Stimulated activated CD4-positive, alpha-beta T cell treated with anti-CD3 and anti-CD28 coated beads, Interleukin-4, amount 100 ng/mL, for 1 hour (primary cell): ENCODE measurements around the gene COL27A1.

Source experiments
- DNase-seq: peaks from one replicate; pipeline ENCODE4 v3.0.0-alpha.2; 2020

COL27A1 gene

DNA sequence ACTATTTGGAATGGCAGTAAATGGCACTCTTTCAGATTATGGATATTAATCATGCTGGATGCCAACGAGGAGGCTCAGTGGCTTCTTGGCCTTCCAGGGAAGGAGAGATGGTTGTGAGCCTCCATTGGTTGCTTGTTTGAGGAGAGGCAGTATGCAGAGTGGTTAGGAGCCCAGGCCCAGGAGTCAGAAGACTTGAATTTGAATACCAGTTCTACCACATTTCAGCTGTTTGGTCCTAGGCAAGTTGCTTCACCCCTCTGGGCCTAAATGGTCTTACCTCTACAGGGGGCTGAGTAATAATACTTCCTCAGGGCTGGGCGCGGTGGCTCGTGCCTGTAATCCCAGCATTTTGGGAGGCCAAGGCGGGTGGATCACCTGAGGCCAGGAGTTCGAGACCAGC lies 52.5 kb downstream of the COL27A1 start:
- no peak for DNase-seq

- DNase-seq: no peak
Observed at GRCh38 chr9:114209151-114209550, 53.8 kb downstream of the COL27A1 start.

- DNase-seq: no peak
Observed at GRCh38 chr9:114210136-114210535, 54.8 kb downstream of the COL27A1 start.

GRCh38 chr9:114210691-114211276 lies 55.4 kb downstream of the COL27A1 start:
- DNase-seq: no peak

GRCh38 chr9:114212826-114213225 lies 57.5 kb downstream of the COL27A1 start:
- no peak for DNase-seq

DNA sequence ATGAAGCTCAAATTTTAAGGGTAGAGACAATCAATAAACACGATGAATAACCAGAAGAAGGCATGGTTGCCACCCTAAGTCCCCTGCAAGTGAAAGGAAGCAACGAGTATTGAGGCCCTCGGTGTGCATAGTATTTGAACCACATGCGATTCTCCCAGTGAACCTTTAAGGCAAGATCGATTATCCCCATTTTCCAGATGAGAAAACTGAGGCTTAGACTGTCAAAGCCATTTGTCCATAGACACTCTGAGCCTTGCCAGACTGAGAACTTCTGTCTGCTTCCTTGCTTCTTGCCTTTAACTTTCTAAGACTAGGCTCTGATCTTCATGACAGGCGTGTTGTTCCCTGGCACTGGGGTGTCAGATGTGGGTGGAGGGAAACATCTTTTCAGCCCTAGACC lies 58.2 kb downstream of the COL27A1 start:
- no peak for DNase-seq

- DNase-seq: no peak
Observed at GRCh38 chr9:114214181-114214580, 58.8 kb downstream of the COL27A1 start.

DNA sequence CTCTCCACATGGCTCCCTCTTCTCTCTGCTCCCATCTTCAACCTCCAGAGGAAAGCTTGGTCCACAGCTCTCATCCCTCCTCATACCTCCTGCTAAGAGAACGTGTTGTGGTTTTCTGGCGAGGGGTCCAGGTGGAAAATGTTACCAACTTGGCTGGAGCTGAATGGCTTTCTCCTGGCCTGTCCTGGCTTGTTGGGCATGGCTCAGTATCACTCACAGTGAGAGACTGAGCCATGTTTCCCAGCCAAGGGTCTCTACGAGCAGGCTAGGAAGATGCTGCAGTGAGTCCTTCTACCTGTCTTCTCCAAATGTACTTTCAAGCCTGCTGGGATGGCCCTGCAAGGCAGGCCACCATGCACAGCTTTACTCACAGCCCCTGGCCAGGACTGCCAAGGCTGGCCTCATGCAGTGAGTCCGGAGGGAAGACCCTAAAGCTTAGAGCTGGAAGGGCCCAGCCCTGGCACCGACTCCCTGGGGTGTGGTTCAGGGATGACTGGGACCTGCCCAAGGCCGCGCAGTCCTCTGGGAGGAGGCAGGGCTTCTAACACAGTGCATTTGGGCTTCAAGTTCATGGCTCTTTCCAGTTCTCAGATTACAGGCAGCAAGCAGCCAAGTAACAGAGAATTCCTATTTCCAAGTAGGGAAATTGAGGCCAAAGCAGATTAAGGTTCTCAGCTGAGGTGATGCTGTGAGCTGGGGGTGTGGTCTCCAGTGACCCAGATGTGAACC lies 59.5 kb downstream of the COL27A1 start:
- DNase-seq: no peak

DNA sequence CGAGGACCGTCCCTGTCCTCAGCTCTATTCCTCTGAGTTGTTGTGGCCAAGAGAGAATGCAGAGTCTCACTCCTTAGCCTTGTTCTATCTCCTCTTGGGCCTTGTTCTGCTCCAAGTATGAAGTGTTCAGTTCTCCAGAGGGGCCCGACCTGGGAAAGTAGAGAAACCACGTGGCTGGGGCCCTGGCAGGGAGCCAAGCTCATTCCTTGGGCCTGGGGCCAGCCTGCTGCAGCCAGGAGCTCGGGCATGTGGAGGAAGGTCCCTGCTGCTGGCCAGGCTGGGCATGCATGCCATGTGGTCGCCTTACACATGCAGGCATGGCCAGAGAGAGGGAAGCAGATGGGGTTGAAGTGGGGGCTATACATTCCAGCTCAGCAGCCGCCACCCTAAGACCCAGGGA lies 60.7 kb downstream of the COL27A1 start:
- no peak for DNase-seq

DNA sequence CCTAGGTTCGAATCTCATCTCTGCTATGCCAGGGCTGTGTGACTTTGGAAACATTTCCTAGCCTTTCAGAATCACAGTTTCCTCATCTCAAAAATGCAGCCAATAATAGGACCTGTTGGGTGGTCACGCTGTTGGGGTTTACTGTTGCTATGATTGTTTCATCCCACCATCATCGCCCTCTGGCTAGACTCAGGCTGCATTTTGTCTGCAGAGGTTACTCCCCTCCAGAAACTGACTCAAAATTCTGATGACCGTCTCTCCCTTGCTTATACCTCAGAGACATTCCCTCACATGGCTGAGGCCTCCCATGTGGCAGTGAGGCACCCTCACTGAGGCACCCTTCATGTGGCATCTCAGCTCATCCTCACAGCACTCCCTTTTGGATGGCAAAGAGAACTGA lies 61.6 kb downstream of the COL27A1 start:
- DNase-seq: no peak

DNA sequence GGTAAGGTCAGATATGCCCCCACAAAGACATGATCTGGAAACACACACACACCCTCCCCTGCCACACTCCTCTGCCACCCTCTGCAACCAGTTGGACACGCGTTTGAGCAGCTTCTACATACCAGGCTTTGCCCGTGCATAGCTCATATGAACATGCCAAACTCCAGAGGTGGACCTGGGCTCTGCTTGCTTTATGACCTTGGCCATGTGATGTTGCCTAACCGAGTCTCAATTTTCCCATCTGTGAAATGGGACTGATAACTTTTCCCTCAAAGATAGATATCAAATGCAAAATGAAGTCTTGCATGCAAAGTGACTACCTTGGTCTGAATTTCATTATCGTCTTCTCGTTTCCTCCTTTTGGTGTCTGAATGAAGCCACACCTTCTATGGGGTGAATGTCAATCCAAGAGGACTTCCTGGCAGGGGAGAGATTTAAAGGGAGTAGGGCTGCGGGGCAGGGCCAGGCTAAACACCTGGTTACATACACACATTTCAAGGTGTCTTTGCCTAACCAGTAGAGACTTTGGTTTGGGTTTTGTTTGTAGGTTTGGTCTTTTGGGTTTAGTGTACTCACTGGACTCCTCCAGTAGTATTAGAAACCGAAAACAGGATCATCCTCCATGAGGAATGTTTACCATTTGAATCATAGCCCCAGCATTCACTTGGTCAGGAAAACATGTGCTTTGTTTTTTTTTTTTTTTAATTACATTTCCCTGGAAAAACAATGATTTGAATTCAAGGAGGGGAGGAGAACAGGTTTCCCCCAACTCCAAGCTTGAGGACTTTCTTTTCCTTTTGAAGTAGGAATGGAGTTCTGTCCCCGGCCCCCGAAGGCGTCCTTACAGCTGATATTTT lies 63.2 kb downstream of the COL27A1 start:
- no peak for DNase-seq

DNA sequence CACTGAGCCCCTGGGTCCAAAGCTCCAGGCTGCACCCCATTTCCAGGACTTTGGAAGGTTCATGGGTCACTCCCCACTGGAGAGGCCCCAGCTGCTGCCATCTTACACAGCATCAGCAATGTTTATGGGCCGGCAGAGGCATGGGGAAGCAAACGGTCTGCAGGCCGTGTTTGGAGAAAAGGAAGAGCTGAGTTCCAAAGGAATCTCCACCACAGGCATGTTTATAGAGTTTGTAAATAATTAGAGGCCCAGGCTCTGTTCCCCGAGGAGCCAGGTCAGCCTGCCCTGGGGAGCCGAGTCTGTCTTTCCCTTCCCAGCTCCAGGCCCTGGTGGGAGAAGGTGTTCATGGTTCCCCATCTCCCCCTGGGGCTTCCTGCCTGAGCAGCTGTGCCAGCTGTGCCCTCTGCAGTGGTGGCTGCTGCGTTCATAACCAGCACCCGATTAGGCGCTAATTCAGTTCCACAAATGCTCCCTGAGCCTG lies 64.8 kb downstream of the COL27A1 start:
- DNase-seq: no peak

DNA sequence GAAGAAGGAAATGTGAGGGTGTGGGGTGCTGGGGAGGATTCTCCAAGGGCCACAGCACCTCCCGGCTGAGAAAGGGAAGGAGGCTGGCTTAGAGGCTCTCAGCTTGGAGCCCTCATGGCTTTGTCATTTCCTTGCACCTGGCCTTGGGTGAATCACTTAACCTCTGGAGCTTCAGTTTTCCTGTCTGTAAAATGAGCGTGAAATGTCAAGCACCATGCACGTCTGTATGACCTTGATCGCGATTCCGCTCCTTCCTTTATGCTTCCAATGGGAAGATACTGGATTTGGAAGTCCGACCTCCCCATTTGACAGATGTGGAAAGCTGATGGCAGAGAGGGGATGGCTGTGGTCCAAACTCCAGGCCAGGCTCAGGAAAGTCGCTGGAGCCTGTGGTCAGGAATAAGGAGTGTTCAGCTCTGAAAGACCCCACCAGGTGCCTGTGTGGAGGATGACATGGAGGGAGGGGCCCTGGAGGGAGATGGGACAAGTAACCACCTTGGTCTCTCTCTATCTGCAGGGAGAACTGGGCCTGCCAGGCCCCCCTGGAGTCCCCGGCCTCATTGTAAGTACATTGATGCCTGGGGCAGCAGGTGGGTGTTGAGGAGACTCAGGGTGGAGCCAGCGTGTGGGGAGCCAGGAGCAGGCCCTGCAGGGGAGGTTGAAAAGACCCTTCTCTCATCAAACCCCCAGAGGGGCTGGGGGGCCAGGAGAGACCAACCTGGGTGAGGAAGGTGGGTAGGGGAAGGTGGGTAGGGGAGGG lies 66.5 kb downstream of the COL27A1 start:
- no peak for DNase-seq

DNA sequence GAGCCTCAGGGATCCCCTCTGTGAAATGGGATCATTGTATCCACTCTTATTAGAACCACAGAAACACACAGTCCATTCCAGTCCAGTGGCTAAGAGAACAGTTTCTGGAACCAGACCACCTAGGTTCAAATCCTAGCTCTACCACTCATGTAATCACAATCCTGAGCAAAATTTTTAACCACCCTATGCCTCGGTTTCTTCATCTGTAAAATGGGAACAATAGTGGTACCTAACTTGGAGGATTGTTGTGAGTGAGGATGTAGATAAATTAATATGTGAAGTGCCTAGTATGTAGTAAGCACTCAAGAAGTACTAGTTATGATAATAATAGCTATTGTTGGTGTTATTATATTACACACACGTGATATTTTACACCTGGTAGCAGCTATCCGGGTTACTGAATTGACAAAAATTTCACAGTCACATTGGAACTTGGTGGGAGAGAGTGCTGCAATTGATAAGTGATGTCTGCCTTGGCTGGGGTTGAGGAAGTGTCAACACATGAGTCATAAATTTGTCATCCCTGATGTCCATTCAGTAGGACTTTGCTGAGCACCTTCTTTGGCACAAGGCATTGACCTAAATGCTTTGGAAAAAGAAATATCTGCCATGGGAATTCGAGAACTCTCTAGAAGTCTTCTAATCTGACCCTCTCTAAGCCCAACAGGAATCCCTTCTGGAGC lies 68.4 kb downstream of the COL27A1 start:
- no peak for DNase-seq

- no peak for DNase-seq
Observed at GRCh38 chr9:114224247-114224610, 68.9 kb downstream of the COL27A1 start.

- no peak for DNase-seq
Observed at GRCh38 chr9:114225561-114226212, 70.3 kb downstream of the COL27A1 start.

GRCh38 chr9:114226246-114227055 lies 71.1 kb downstream of the COL27A1 start:
- DNase-seq: no peak

DNA sequence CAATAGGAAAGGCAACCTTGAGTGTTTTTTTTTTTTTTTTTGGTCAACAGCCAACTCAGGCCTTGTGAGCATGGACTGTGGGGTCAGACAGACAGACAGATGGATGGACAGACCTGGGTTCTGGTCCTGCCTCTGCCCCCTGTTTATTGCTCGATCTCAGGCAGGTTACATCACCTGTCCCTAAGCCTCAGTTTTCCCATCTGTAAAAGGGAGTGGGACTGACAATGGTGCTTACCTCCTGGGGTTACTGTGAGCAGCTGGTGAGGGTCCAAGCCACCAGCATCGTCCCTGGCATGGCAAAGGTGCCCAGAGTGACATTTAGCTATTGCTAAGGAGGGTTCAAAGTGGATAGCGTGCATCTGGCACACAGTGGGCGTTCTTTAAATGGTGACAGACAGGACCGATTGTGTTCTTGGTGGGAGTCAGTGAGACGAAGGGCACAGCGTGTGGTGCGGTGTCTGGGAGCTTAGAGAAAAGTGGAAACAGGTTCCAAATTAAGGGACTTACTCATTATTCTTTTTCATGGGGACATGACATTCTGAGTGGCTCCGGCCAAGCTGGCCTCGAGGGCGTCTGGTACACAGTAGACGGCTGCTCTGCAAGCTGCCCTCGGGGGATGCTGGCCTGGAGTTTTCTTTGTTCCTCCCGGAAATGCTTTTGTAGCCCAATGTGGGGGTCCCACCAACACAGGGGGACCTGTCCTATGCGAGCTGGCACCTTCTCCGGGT lies 72.1 kb downstream of the COL27A1 start:
- no peak for DNase-seq

- DNase-seq: no peak
Observed at GRCh38 chr9:114228016-114228808, 72.9 kb downstream of the COL27A1 start.
